Activated CD4-positive, alpha-beta T cell treated with anti-CD3 and anti-CD28 coated beads for 36 hours (primary cell): Measurements from ENCODE around the gene MYLK2. TPM values are rescaled to one million over a fixed set of nuclear protein-coding genes. Genes with fewer than 3 reads are reported as not detected.

ENCODE experiments used
- ATAC-seq: fragments of 200-7000 bp; cut with Tn5 transposase; one replicate; pipeline ENCODE4 v1.10.0; 2021; ENCODE audit warnings: mild to moderate bottlenecking, moderate library complexity
- CTCF ChIA-PET: fragments of 350-600 bp; sonication (Branson Sonifier 250); formaldehyde crosslinking; loops from one replicate; lab custom pipeline; 2021; ENCODE audit warnings: antibody characterized with exemption; lab: Charles Lee
- POLR2A ChIA-PET: fragments of 350-600 bp; sonication (Branson Sonifier 250); formaldehyde crosslinking; loops from one replicate; lab custom pipeline; 2021; ENCODE audit warnings: antibody characterized with exemption, inconsistent platforms; lab: Charles Lee
- DNase-seq: peaks from one replicate; pipeline ENCODE4 v3.0.0-alpha.2; 2020
- H3K27ac Mint-ChIP-seq: one replicate; pipeline ENCODE4 v1.8.0; 2021; ENCODE audit warnings: mixed read lengths
- H3K27me3 Mint-ChIP-seq: one replicate; pipeline ENCODE4 v1.8.0; 2021; ENCODE audit warnings: mixed read lengths
- H3K36me3 Mint-ChIP-seq: one replicate; pipeline ENCODE4 v1.8.0; 2021; ENCODE audit warnings: low read depth, mixed read lengths
- H3K4me1 Mint-ChIP-seq: one replicate; pipeline ENCODE4 v1.8.0; 2021; ENCODE audit warnings: mixed read lengths
- H3K4me3 Mint-ChIP-seq: one replicate; pipeline ENCODE4 v1.8.0; 2021; ENCODE audit warnings: mild to moderate bottlenecking, moderate library complexity, mixed read lengths
- H3K9me3 Mint-ChIP-seq: one replicate; pipeline ENCODE4 v1.8.0; 2021; ENCODE audit warnings: low read depth, mixed read lengths
- intact Hi-C, 2 experiments: fragments of 100-400 bp; cut with DNase I in 1 of 2; cut with micrococcal nuclease in 1 of 2; formaldehyde crosslinking; loops; one replicate each; pipeline versions ENCODE4 v1.14.2 to v1.15.1; 2022 to 2024; cut with DNase I, micrococcal nuclease
- total RNA-seq, 2 experiments: library from RNA; stranded (reverse); gene quantifications; one replicate each; pipeline ENCODE4 v1.2.3, GENCODE V29; 2021

The MYLK2 gene
- total RNA-seq, 2 experiments from 2014 or later: 0.39 TPM

- Mint-ChIP-seq H3K27ac (no peak overlapping the region), H3K36me3 (no peaks in the 10 kb centered on the region), H3K9me3 (no peaks in the 10 kb centered on the region), H3K4me1 (peaks cover 5% of the 10 kb centered on the region), H3K27me3 (no peaks in the 10 kb centered on the region), H3K4me3 (no peak overlapping the region)
- ChIA-PET POLR2A (no interaction called here), CTCF (interaction anchor here (1.2 to 2.9 kb wide), 2 partner anchors 10 to 15 kb away, joined by 3 to 19 read pairs; no protein-coding TSS in a partner anchor)
- intact Hi-C loops: no loop called here
- ATAC-seq (no peak), DNase-seq (no peak)
Observed at GRCh38 chr20:31836853-31837608, 17.9 kb downstream of the MYLK2 start.

GRCh38 chr20:31837896-31838397 is 18.8 kb downstream of the MYLK2 start:
- POLR2A ChIA-PET: no interaction called here
- no peaks in the 10 kb centered on the region for H3K9me3 Mint-ChIP-seq
- intact Hi-C loops: no loop called here
- ATAC-seq (no peak), DNase-seq (no peak)
- no peaks in the 10 kb centered on the region for H3K36me3 Mint-ChIP-seq
- H3K27me3 Mint-ChIP-seq: no peaks in the 10 kb centered on the region
- no peak overlapping the region for H3K27ac Mint-ChIP-seq
- peaks cover 5% of the 10 kb centered on the region for H3K4me1 Mint-ChIP-seq
- no peak overlapping the region for H3K4me3 Mint-ChIP-seq
- CTCF ChIA-PET: interaction anchor here (0.6 to 2.9 kb wide), 4 partner anchors 9 to 810 kb away, joined by 3 to 19 read pairs (median 6); no protein-coding TSS in a partner anchor

GRCh38 chr20:31838646-31839292 is 19.6 kb downstream of the MYLK2 start:
- no peaks in the 10 kb centered on the region for H3K36me3 Mint-ChIP-seq
- ATAC-seq (no peak), DNase-seq (no peak)
- intact Hi-C loops: no loop called here
- H3K4me3 Mint-ChIP-seq: no peak overlapping the region
- POLR2A ChIA-PET: no interaction called here
- peaks cover 5% of the 10 kb centered on the region for H3K4me1 Mint-ChIP-seq
- H3K27me3 Mint-ChIP-seq: no peaks in the 10 kb centered on the region
- H3K27ac Mint-ChIP-seq: no peak overlapping the region
- H3K9me3 Mint-ChIP-seq: no peaks in the 10 kb centered on the region
- CTCF ChIA-PET: interaction anchor here (0.6 to 1.4 kb wide), 6 partner anchors 11 to 929 kb away, joined by 3 to 8 read pairs (median 3); no protein-coding TSS in a partner anchor

DNA sequence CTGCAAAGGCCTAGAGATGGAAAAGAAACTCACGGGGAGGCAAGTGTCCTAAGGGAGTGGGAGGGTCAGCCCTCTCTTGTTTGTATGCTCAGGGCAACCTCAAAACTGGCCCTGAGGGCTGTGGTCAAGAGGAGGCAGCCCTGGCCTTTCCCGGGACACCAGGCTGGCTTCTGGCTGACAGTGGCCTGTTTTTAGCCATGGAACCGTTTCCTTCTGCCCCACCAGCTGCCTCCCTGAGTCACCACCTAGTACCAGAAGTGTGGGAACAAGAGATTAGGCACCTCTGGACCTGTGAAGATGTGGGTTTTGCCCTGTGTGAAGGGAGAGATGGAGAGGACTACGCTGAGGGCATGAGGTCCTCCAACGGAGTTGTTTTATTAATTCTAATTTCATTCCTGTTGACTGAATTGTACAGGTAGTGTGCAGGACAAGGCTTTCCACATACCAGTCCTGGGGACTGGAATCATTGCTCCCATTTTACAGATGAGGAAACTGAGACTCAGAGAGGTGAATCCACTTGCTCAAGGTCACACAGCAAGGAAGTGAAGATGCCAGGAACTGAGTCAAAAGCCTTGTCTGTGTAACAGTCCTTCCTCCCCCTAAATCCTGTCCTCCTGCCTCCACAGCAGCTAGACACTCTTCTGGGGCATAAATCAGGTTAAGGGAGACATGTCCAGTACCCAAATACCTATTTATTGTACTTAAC is 20.8 kb downstream of the MYLK2 start:
- Mint-ChIP-seq H3K27me3 (no peaks in the 10 kb centered on the region), H3K9me3 (no peaks in the 10 kb centered on the region), H3K4me3 (no peak overlapping the region), H3K27ac (no peak overlapping the region), H3K36me3 (no peaks in the 10 kb centered on the region), H3K4me1 (peaks cover 5% of the 10 kb centered on the region)
- ATAC-seq: no peak
- DNase-seq: no peak
- ChIA-PET POLR2A (no interaction called here), CTCF (interaction anchor here (0.5 to 0.6 kb wide), 2 partner anchors 35 to 227 kb away, joined by 3 read pairs; no protein-coding TSS in a partner anchor)
- intact Hi-C loops: no loop called here

- peaks cover 2% of the 10 kb centered on the region for H3K4me1 Mint-ChIP-seq
- no peaks in the 10 kb centered on the region for H3K27me3 Mint-ChIP-seq
- ATAC-seq (no peak), DNase-seq (no peak)
- ChIA-PET CTCF (no interaction called here), POLR2A (no interaction called here)
- intact Hi-C loops: no loop called here
- no peaks in the 10 kb centered on the region for H3K36me3 Mint-ChIP-seq
- no peak overlapping the region for H3K4me3 Mint-ChIP-seq
- no peak overlapping the region for H3K27ac Mint-ChIP-seq
- no peaks in the 10 kb centered on the region for H3K9me3 Mint-ChIP-seq
Observed at GRCh38 chr20:31840906-31841816, 22.0 kb downstream of the MYLK2 start.

DNA sequence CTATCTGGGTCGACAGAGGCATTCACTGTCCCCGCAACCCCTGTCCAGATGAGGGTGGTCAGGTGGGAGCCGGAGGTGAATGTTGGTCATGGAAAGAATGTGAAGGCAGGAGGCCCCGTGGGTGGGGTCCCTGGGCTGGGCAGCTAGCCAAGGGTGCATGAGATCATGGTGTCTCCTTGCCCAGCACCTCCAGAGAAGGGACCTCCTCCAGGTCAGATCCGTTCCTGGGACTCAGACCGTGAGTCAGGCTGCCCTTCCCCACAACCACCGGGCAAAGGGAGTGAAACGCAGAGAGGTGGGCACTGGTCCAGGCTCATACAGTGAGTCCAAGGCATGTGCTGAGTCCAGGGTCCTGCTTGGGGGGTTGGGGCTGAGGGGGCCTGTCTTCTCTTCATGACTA is 22.8 kb downstream of the MYLK2 start:
- Mint-ChIP-seq H3K36me3 (no peaks in the 10 kb centered on the region), H3K27me3 (no peaks in the 10 kb centered on the region), H3K27ac (no peak overlapping the region), H3K4me3 (no peak overlapping the region), H3K9me3 (no peaks in the 10 kb centered on the region), H3K4me1 (no peaks in the 10 kb centered on the region)
- CTCF ChIA-PET: no interaction called here
- intact Hi-C loops: no loop called here
- ATAC-seq (no peak), DNase-seq (no peak)
- POLR2A ChIA-PET: no interaction called here

- CTCF ChIA-PET: no interaction called here
- H3K27me3 Mint-ChIP-seq: no peaks in the 10 kb centered on the region
- H3K36me3 Mint-ChIP-seq: no peaks in the 10 kb centered on the region
- no peaks in the 10 kb centered on the region for H3K4me1 Mint-ChIP-seq
- no peaks in the 10 kb centered on the region for H3K9me3 Mint-ChIP-seq
- no peak overlapping the region for H3K4me3 Mint-ChIP-seq
- DNase-seq (no peak), ATAC-seq (no peak)
- POLR2A ChIA-PET: interaction anchor here (0.5 kb wide), 1 partner anchor 267 kb away, joined by 3 read pairs; no protein-coding TSS in a partner anchor
- intact Hi-C loops: no loop called here
- no peak overlapping the region for H3K27ac Mint-ChIP-seq
Observed at GRCh38 chr20:31842471-31843157, 23.5 kb downstream of the MYLK2 start.

- no peak for ATAC-seq
- Mint-ChIP-seq H3K4me1 (no peaks in the 10 kb centered on the region), H3K27ac (no peak overlapping the region), H3K4me3 (no peak overlapping the region), H3K9me3 (no peaks in the 10 kb centered on the region), H3K27me3 (no peaks in the 10 kb centered on the region), H3K36me3 (no peaks in the 10 kb centered on the region)
- no peak for DNase-seq
- ChIA-PET POLR2A (no interaction called here), CTCF (interaction anchor here (0.8 kb wide), 1 partner anchor 247 kb away, joined by 3 read pairs; no protein-coding TSS in a partner anchor)
- intact Hi-C loops: no loop called here
Observed at GRCh38 chr20:31843288-31843687, 24.1 kb downstream of the MYLK2 start.

- ATAC-seq (no peak), DNase-seq (no peak)
- POLR2A ChIA-PET: no interaction called here
- intact Hi-C loops: no loop called here
- Mint-ChIP-seq H3K4me3 (no peak overlapping the region), H3K4me1 (no peaks in the 10 kb centered on the region), H3K27me3 (peaks cover 2% of the 10 kb centered on the region), H3K9me3 (no peaks in the 10 kb centered on the region), H3K27ac (no peak overlapping the region), H3K36me3 (no peaks in the 10 kb centered on the region)
- CTCF ChIA-PET: interaction anchor here (0.8 kb wide), 1 partner anchor 246 kb away, joined by 3 read pairs; no protein-coding TSS in a partner anchor
Observed at GRCh38 chr20:31843881-31844280, 24.7 kb downstream of the MYLK2 start.

- ATAC-seq: no peak
Observed at GRCh38 chr20:31844737-31845299, 25.7 kb downstream of the MYLK2 start.

More at GRCh38 chr20:31844737-31845299, 25.7 kb downstream of the MYLK2 start:
- POLR2A ChIA-PET: no interaction called here
- Mint-ChIP-seq H3K27me3 (peaks cover 6% of the 10 kb centered on the region), H3K4me3 (no peak overlapping the region), H3K27ac (no peak overlapping the region), H3K36me3 (no peaks in the 10 kb centered on the region), H3K4me1 (no peaks in the 10 kb centered on the region), H3K9me3 (no peaks in the 10 kb centered on the region)
- DNase-seq: no peak
- intact Hi-C loops: no loop called here
- CTCF ChIA-PET: interaction anchor here (0.5 to 1.6 kb wide), 2 partner anchors 27 to 136 kb away, joined by 3 to 5 read pairs; no protein-coding TSS in a partner anchor
